ENCODE data around the gene ELF2. TPM values are rescaled to one million over a fixed set of nuclear protein-coding genes. Genes with fewer than 3 reads are reported as not detected.

Gene ELF2
- polyA plus RNA-seq, 3 donors = 14.0 to 34.3 (median 18.9) TPM

DNA sequence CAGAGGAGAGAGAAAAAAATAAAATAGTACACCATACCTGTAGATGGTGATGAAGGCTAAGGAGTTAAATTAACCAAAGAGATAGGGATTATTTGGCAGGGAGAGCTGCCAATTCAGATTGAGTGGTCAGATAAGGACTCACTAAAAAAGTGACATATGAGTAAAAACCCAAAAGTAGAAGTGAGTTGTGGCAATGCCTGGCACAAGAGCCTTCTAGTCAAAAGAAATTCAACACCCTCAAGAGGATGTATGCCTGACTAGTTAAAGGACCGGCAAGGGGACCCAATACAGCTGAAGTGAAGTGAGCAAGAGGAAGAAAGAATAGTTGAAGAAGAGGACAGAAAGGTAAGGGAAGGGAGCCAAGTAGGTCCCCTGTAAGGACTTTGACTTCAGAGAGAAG is 34.9 kb downstream of the ELF2 start:
- no peaks in the 10 kb centered on the region for H3K9me3 ChIP-seq (replicated peaks in 1 of 2; ENCODE audit: control insufficient read depth in 1 of 2, insufficient read depth in 1 of 2, low read length in 2 of 2)
- intact Hi-C loops (cut with micrococcal nuclease) = no loop called here
- H3K4me3 ChIP-seq (replicated peaks in 1 of 3; ENCODE audit: low read depth in 2 of 3, low read length in 3 of 3) = no peak overlapping the region
- TF ChIP-seq, protein P1, sequence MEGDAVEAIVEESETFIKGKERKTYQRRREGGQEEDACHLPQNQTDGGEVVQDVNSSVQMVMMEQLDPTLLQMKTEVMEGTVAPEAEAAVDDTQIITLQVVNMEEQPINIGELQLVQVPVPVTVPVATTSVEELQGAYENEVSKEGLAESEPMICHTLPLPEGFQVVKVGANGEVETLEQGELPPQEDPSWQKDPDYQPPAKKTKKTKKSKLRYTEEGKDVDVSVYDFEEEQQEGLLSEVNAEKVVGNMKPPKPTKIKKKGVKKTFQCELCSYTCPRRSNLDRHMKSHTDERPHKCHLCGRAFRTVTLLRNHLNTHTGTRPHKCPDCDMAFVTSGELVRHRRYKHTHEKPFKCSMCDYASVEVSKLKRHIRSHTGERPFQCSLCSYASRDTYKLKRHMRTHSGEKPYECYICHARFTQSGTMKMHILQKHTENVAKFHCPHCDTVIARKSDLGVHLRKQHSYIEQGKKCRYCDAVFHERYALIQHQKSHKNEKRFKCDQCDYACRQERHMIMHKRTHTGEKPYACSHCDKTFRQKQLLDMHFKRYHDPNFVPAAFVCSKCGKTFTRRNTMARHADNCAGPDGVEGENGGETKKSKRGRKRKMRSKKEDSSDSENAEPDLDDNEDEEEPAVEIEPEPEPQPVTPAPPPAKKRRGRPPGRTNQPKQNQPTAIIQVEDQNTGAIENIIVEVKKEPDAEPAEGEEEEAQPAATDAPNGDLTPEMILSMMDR (IDR thresholded peaks at IDR 0.05) = no peak
- 20% methylated on average over 1 of the region's 1 CpG for WGBS (ENCODE audit: insufficient coverage)
- peaks cover 0 to 9% (median 5%) of the 10 kb centered on the region in 7 donors for H3K9me3 Mint-ChIP-seq
- H3K4me1 ChIP-seq (ENCODE audit: control insufficient read depth in 1 of 2, insufficient read depth in 2 of 2, low read length in 2 of 2) = peaks cover 31 to 53% of the 10 kb centered on the region in 2 donors
- H3K4me2 ChIP-seq (replicated peaks; ENCODE audit: extremely low read depth, low read length, poor library complexity, severe bottlenecking) = no peak overlapping the region
- H3K27me3 ChIP-seq (ENCODE audit: control insufficient read depth in 2 of 2, insufficient read depth in 2 of 2, low read length in 2 of 2) = no peaks in the 10 kb centered on the region
- peaks cover 0 to 1% (median 0%) of the 10 kb centered on the region in 3 donors for H3K27me3 Mint-ChIP-seq (ENCODE audit: low read depth in 3 of 3)
- peaks cover 0 to 1% of the 10 kb centered on the region in 2 donors for H3K36me3 ChIP-seq (replicated peaks in 1 of 2; ENCODE audit: control insufficient read depth in 1 of 2, insufficient read depth in 2 of 2, low read length in 2 of 2)
- H2AFZ ChIP-seq (ENCODE audit: insufficient read depth, low read depth, low read length, poor library complexity, severe bottlenecking) = no peak overlapping the region
- no peak for DNase-seq
- H3K27ac ChIP-seq (ENCODE audit: low read depth in 1 of 2, low read length in 2 of 2) = no peak overlapping the region
- H3K79me2 ChIP-seq (ENCODE audit: insufficient read depth, low read length) = peaks cover 99% of the 10 kb centered on the region
- peaks cover 100% of the 10 kb centered on the region for H4K20me1 ChIP-seq (ENCODE audit: insufficient read depth, low read length)
- H3K9ac ChIP-seq (ENCODE audit: insufficient read depth, low read length, poor library complexity, severe bottlenecking) = no peak overlapping the region
- peak overlapping the region in 1 of 7 donors; percentile 16 for H3K27ac Mint-ChIP-seq
- H3K4me1 Mint-ChIP-seq = peaks cover 70% of the 10 kb centered on the region
- peaks cover 11 to 12% of the 10 kb centered on the region in 2 donors for H3K36me3 Mint-ChIP-seq
- no peak overlapping the region for H3K4me3 Mint-ChIP-seq

DNA sequence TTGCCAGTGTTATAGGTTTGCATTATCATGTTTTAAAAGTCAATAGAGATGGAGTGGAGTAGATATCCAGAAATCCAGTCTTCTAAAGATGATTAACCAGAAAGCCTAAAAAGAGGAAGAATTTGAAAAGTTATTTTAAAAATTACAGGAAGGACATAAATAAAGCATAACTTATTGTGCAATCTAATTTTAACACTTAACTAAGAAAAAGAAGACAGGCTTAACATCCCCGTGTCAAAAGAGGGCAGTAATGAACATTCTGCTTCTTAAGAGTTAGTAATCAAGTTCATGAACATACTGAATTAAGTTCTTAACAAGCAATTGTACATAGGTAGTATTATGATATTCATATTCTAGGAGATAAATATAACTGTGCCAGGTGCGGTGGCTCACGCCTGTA is 39.3 kb downstream of the ELF2 start:
- peak overlapping the region in 1 of 2 donors; percentile 20 for H3K27ac ChIP-seq (ENCODE audit: low read depth in 1 of 2, low read length in 2 of 2)
- Mint-ChIP-seq H3K9me3 (peaks cover 0 to 2% (median 0%) of the 10 kb centered on the region in 7 donors), H3K27me3 (ENCODE audit: low read depth in 3 of 3) (peaks cover 0 to 1% (median 0%) of the 10 kb centered on the region in 3 donors), H3K4me3 (peak overlapping the region in 1 of 2 donors; percentile 26), H3K4me1 (peaks cover 41% of the 10 kb centered on the region), H3K27ac (peak overlapping the region in 5 of 7 donors; percentile 8 to 73 (median 68)), H3K36me3 (peaks cover 22 to 41% of the 10 kb centered on the region in 2 donors)
- H3K36me3 ChIP-seq (replicated peaks in 1 of 2; ENCODE audit: control insufficient read depth in 1 of 2, insufficient read depth in 2 of 2, low read length in 2 of 2) = peaks cover 9 to 27% of the 10 kb centered on the region in 2 donors
- peak overlapping the region in 1 of 3 experiments; percentile 19 for H3K4me3 ChIP-seq (replicated peaks in 1 of 3; ENCODE audit: low read depth in 2 of 3, low read length in 3 of 3)
- peak; percentile 29 to 43 (median 29) for DNase-seq
- no peaks in the 10 kb centered on the region for H3K27me3 ChIP-seq (ENCODE audit: control insufficient read depth in 2 of 2, insufficient read depth in 2 of 2, low read length in 2 of 2)
- WGBS (ENCODE audit: insufficient coverage) = no CpG with 5 or more reads among the region's 3 CpGs
- H3K9me3 ChIP-seq (replicated peaks in 1 of 2; ENCODE audit: control insufficient read depth in 1 of 2, insufficient read depth in 1 of 2, low read length in 2 of 2) = no peaks in the 10 kb centered on the region
- peaks cover 69% of the 10 kb centered on the region for H3K79me2 ChIP-seq (ENCODE audit: insufficient read depth, low read length)
- TF ChIP-seq, protein P1 (IDR thresholded peaks at IDR 0.05) = peak; percentile 28
- intact Hi-C loops (cut with micrococcal nuclease) = no loop called here
- peak overlapping the region; percentile 32 for H3K4me2 ChIP-seq (replicated peaks; ENCODE audit: extremely low read depth, low read length, poor library complexity, severe bottlenecking)
- peaks cover 10 to 28% of the 10 kb centered on the region in 2 donors for H3K4me1 ChIP-seq (ENCODE audit: control insufficient read depth in 1 of 2, insufficient read depth in 2 of 2, low read length in 2 of 2)
- no peak overlapping the region for H2AFZ ChIP-seq (ENCODE audit: insufficient read depth, low read depth, low read length, poor library complexity, severe bottlenecking)
- H3K9ac ChIP-seq (ENCODE audit: insufficient read depth, low read length, poor library complexity, severe bottlenecking) = no peak overlapping the region
- peaks cover 83% of the 10 kb centered on the region for H4K20me1 ChIP-seq (ENCODE audit: insufficient read depth, low read length)
